ENCODE data around the gene WNT9A. TPM values are rescaled to one million over a fixed set of nuclear protein-coding genes. Genes with fewer than 3 reads are reported as not detected.
"Not testable (repeated sequence)": the region's sequence is repeated elsewhere in the genome, so short reads cannot be mapped to it uniquely, and the experiment has no call there.

The WNT9A gene
- total RNA-seq, 1 donor from 2014 or later, result 0.25 TPM

DNA sequence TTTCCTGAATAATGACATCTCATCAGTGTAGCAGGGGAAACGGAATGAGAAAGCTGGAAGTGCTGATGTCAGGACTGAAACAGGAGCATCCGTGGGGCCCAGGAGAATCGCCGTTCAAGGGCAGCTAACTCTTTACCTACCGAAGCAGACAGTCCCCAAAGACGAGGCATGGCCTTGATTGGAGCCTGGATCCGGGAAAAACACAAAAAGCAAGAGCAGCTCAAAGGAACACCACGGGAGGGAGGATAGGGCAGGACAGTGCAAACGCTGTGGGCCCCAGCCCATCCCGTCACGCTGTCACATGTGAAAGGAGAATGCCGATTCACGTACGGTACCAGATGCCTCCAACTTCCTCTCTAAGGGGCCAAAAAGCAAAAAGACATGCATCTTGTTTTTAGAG is 34.9 kb downstream of the WNT9A start:
- intact Hi-C loops (cut with micrococcal nuclease), result no loop called here

GRCh38 chr1:227911376-227911775 is 36.4 kb downstream of the WNT9A start:
- intact Hi-C loops (cut with micrococcal nuclease), result no loop called here

- intact Hi-C loops (cut with micrococcal nuclease), result no loop called here
These were observed 37.1 kb downstream of the WNT9A start for GRCh38 chr1:227910511-227911153.

DNA sequence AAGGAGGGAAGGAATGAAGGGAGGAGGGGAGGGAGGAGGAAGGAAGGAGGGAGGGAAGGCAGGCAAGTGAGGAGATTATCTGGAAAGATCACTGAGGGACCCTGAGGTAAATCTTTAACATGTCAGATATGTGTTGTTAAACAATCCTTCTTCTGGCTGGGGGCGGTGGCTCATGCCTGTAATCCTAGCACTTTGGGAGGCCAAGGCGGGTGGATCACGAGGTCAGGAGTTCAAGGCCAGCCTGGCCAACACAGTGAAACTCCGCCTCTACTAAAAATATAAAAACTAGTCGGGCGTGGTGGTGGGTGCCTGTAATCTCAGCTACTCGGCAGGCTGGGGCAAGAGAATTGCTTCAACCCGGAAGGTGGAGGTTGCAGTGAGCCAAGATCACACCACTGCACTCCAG is 37.8 kb downstream of the WNT9A start:
- intact Hi-C loops (cut with micrococcal nuclease), result not testable (repeated sequence)

- intact Hi-C loops (cut with micrococcal nuclease), result no loop called here
These were observed 38.5 kb downstream of the WNT9A start for GRCh38 chr1:227909188-227909587.

- intact Hi-C loops (cut with micrococcal nuclease), result no loop called here
These were observed 39.4 kb downstream of the WNT9A start for GRCh38 chr1:227908359-227908758.

DNA sequence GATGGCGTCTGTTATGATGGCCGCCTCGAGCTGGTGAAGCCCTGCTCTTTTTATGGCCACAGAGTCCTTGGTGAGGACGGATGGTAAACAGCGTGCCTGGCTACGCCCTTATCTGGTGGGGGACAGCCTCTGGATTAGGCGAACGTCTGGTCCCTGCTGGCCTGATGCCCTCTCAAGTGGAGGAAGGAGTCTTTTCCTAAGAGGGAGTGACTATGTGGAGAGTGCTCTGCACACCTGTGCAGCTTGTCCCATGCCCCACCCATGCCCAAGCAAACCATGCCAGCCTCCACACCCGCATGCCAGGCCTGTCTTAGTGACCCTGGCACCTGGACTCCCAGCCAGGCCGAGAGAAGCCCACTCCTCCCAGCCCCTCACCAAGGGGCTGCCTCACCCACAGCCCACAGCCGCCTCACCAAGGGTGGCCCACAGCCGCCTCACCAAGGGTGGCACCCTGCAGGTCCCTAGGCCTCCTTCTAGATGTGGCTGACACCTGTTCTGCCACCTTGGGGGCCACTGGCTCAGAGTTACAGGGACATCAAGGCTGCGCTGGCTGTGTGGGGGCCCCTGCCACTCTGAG is 40.2 kb downstream of the WNT9A start:
- intact Hi-C loops (cut with micrococcal nuclease), result no loop called here

DNA sequence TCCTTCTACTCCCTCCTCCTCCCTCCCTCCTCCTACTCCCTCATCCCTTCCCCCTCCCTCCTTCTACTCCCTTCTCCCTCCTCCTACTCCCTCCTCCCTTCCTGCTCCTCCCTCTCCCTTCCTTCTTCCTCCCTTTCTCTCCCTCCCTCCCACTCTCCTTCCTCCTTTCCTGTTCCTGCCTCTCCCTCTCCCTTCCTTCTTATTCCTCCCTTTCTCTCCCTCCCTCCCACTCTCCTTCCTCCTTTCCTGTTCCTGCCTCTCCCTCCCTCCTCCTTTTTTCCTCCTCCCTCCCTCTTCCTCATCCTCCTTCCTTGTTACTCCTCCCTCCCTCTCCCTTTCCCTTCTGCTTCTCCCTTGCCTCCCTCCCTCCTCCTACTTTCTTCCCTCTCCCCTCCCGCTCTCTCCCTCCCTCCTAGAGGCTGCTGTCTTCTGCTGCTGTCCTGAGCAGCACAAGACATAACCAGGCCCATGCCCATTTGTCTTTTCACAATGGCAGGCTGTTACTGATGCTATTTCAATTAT is 41.1 kb downstream of the WNT9A start:
- intact Hi-C loops (cut with micrococcal nuclease), result no loop called here

DNA sequence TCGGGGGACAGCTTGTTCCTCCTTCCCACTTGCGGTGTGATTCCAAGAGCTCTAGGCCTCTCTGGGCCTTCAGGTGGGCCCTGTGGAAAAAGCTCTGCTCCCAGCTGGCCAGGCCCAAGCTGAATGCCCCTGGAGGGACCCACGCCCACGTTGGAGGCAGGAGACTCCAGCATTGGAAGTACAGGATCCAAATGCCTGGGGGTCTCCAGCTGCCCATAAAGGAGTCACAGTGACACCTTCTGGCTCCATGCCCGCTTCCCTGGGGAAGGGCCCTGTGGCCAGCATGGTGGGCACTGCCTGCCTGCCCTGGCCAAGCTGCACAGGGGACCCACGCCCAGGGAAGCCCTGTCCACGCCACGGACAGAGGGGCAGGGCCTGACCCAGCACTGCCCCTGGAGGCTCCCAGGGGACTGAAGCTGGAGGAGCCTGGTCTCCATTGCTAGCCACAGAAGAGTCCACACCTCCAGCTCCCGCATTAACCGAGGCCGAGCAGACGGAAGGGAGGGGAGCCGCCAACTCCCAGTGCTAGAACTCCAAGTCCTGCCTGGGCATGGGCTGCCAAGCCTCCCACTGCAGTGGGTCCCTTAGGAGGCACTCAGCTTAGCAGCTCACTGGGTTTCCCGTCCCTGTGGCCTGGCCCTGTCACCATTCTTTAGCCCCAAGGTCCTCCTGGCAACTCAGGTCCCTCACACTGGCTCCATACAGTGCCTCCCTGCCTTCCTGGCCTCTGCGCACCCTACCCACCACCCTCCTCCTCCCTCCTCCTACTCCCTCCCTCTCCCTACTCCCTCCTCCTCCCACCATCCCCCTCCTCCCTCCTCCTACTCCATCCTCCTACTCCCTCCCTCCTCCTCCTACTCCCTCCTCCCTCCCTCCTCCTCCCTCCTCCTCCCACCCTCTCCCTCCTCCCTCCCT is 41.9 kb downstream of the WNT9A start:
- intact Hi-C loops (cut with micrococcal nuclease), result no loop called here

DNA sequence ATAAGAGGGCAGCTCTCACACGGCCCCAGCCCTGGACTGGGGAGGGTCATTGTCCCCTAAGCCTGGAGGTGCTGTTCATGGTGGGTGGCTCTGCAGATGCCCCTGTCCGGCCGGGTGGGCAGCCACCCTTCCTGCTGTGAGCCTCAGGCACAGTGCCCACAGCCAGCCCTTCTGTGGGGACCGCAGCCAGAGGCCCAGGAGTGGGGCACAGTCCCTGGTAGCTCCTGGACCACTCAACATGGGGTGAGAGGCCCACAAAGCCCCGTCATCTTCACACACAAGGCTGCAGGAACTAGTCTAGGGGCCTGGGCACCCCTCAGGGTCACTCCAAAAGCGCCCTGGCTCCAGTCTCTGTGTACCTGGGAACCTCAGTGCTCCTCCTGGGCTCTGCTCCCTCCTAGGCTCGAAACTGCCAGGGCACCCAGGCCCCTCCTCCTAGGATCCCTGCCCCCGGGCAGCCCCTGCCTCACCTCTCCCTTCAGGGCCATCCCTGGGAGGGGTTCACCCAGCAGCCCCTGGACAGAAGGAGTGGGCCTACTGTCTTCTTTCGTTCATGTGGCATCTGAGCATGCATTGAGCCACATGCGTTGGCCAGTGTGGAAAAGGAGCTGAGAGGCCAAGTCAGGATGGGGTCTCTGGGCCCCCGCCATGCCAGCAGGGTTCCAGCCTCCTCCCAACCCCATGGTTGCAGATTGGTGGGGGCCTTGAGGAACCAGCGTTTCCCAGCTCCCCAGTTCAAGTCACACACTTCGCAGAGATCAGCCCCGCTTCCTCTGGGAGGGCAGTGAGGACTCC is 43.0 kb downstream of the WNT9A start:
- intact Hi-C loops (cut with micrococcal nuclease), result no loop called here

DNA sequence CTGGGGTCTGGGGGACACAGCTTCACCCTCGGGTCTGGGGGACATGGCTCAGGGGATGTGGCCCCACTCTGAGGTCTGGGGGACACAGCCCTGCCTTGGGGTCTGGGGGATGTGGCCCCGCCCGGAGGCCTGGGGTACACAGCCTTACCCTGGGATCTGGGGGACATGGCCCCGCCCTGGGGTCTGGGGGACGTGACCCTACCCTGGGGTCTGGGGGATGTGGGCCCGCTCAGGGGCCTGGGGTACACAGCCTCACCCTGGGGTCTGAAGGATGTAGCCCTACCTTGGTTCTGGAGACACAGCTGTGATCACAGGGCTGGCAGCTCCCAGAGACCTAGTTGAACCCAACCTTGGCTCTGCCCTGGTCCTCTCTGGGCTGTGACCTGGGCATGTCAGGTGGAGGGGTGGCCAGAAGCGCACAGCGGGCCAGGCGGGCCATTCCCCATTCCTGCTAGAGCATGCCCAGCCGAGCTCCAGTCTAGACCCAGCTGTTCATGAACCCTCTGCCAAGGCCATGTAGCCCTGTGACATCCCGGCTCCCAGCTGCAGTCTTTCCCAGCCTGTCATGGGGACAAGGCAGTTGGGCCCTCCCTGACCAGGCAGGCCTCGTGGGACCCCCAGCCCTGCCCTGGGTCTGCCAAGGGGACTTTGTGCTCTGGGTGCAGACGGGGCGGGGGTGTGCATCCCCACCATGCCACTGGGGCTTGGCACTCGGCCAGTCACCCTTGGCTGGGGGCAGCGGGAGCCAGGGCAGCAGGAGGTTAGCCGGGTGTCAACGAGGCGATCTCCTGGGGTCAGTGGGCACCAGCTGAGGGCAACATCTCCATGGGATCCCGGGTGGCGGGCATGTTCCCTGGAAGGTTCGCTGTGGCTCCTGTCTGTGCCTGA is 43.9 kb downstream of the WNT9A start:
- intact Hi-C loops (cut with micrococcal nuclease), result no loop called here

- intact Hi-C loops (cut with micrococcal nuclease), result no loop called here
These were observed 44.6 kb downstream of the WNT9A start for GRCh38 chr1:227903061-227903521.

DNA sequence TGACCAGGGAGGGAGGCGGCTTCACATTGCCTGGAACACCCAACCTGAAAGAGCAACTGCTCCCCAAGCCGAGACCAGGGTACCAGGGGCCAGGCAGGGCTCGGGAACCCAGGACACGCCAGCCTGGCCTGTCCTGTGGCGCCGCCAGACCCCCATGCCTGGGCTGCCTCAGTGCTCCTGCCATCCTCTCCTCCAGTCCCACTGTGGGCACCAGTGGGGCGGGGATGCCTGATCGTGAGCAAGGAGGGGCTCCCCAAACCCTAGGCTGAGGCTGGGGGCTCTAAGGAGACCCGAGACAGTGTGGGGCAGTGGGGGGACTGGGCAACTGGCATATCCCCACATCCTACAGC is 45.1 kb downstream of the WNT9A start:
- intact Hi-C loops (cut with micrococcal nuclease), result no loop called here

DNA sequence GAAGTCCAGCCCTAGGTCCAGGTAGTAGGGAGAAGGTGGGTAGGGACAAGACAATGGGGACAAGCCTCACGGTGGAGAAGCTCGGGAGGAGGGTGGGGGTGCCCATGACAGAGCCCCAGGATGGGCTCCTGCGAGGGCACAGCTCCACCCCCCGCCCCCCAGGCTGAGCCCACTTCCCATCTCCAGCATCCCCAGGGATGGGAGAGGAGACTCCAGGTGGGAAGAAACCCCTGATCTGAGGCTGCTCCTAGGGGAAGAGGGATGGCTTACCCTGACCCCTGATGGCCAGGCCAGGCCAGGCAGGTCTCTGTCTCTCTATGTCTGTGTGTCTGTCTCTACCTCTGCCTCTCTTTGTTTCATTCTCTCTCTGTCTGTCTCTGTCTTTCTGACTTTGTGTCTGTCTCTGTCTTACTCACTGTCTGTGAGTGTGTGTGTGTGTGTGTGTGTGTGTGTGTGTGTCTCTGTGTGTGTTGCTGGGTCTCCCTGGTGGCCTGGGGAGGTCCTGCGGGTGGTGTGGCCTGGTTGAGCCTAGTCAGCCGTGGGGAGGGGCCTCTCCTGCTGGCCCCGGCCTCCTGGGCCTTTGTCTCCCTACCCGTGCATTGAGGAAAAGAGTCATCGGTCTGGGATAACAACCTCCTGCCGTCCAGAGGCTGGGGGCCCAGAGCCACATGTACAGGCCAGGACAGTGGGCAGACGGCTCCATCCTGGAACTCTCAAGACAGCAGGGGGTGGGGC is 45.7 kb downstream of the WNT9A start:
- intact Hi-C loops (cut with micrococcal nuclease), result no loop called here

DNA sequence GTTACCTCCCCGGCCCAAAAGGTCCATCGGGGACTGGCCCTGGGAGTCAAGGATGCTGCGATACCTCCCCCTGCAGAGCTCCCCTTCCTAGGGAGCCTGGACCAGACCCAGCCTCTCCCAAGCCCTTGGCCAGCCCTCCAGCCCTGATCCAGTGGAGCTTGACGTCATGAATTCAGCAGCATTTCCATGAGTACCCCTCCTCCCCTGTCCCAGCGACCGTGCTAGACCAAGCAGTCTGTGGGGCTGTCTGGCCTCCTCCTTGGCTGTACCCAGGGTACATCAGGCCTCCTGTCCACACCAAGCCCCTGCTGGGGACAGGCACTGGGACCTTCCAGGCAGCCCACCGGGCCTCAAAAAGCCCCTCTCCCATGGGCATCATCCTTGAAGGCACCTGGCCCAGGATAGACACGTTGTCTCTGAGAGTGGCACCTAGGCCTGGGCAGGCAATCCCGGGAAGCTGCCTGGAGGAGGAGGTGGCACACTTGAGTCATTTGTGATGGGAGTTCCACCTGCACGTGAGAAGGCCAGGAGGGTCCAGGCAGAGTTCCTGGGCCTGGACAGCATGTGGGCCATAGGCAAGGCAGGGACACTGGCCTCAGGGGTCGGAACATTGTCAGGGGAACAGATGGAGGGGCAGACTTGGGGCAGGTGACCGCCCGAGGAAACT is 46.4 kb downstream of the WNT9A start:
- intact Hi-C loops (cut with micrococcal nuclease), result no loop called here

DNA sequence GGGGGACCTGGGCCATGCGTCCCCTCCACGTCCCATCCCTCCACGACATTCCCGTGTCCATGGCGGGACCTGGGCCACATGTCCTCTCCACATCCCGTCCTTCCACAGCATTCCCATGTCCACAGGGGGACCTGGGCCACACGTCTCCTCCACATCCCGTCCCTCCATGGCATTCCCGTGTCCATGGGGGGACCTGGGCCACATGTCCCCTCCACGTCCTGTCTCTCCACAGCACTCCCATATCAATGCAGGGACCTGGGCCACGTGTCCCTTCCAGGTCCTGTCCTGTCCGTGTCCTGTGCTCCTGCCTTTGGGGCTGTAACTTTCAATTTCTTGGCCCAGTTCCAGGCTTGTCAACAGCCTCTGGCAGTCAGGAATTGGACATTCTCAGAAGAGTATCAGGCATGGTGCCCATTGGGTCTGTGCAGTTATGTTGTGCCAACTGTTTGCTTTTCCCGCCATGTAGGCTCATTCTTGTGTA is 47.1 kb downstream of the WNT9A start:
- intact Hi-C loops (cut with micrococcal nuclease), result no loop called here

GRCh38 chr1:227899820-227900449 is 47.8 kb downstream of the WNT9A start:
- intact Hi-C loops (cut with micrococcal nuclease), result no loop called here

DNA sequence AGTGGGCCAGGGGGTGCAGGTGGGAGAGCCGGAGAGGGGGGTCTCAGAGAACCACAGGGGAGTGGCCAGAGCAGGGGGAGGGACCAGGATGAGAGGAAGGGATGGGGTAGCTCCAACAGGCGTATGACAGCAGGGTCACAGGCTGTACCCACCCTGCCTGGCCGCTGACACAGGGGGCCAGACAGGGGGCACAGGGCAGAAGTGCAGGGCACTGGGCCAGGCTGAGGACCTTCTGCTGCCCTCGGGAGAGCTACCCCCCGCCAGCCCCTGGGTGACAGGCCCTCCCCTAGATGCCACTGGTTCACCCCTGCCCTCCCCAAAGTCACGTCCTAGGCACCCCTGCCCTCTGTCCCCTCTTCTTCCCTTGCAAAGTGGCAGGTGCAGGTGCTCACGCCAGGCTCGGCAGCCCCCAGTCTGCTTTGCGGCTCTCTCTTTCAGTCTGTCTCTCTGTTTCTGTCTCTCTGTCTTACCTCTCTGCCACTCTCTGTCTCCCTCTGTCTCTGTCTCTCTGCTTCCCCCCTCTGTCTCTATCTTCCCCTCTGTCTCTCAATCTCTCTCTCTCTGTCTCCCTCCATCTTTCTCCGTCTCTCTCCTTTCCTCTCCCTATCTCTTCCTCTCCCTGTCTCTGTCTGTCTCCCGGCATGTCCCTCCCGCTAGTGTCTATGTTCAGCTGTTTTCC is 48.5 kb downstream of the WNT9A start:
- intact Hi-C loops (cut with micrococcal nuclease), result no loop called here
